Heart left ventricle (tissue), 16 donors: ENCODE measurements around the gene APEX1. TPM values are rescaled to one million over a fixed set of nuclear protein-coding genes. Genes with fewer than 3 reads are reported as not detected.
"Not testable (repeated sequence)": the region's sequence is repeated elsewhere in the genome, so short reads cannot be mapped to it uniquely, and the experiment has no call there.

ENCODE experiments used
- ATAC-seq, 4 donors: fragments of 200-7000 bp; cut with Tn5 transposase; one replicate each; pipeline ENCODE4 v1.9.1; 2020 to 2022; ENCODE audit warnings: moderate library complexity in 4 of 4, mild to moderate bottlenecking in 3 of 4, moderate number of reproducible peaks in 1 of 4
- DNase-seq, 5 donors: peaks; one replicate each; pipeline ENCODE4 v3.0.0-alpha.2; 2020
- H3K27ac ChIP-seq, 12 donors: fragments of 200-600 bp; sonication (generic) in 4 of 12; one replicate each; pipeline versions ENCODE4 v1.5.0 to v1.8.0; 2016 to 2022; ENCODE audit warnings: mild to moderate bottlenecking in 2 of 12
- H3K27me3 ChIP-seq, 9 donors: fragments of 200-600 bp; sonication (generic) in 2 of 9; one replicate each; pipeline versions ENCODE4 v1.5.1 to v1.8.0; 2016 to 2022; ENCODE audit warnings: mild to moderate bottlenecking in 3 of 9
- H3K36me3 ChIP-seq, 9 donors: fragments of 200-600 bp; sonication (generic) in 2 of 9; one replicate each; pipeline versions ENCODE4 v1.5.0 to v1.8.0; 2018 to 2022; ENCODE audit warnings: mild to moderate bottlenecking in 2 of 9
- H3K4me1 ChIP-seq, 12 donors: fragments of 200-600 bp; sonication (generic) in 4 of 12; one replicate each; pipeline versions ENCODE4 v1.5.0 to v1.8.0; 2016 to 2022; ENCODE audit warnings: mild to moderate bottlenecking in 3 of 12
- H3K4me3 ChIP-seq, 12 donors: fragments of 200-600 bp; sonication (generic) in 4 of 12; one replicate each; pipeline versions ENCODE4 v1.5.0 to v1.8.0; 2017 to 2022; ENCODE audit warnings: mild to moderate bottlenecking in 9 of 12, moderate library complexity in 4 of 12
- H3K9me3 ChIP-seq, 12 donors: fragments of 200-600 bp; sonication (generic) in 4 of 12; one replicate each; pipeline versions ENCODE4 v1.5.0 to v1.8.0; 2016 to 2022; ENCODE audit warnings: mild to moderate bottlenecking in 1 of 12
- CTCF ChIP-seq, 12 donors: fragments of 200-600 bp; sonication (generic) in 4 of 12; IDR thresholded peaks; one replicate each; pipeline versions ENCODE4 v1.5.0 to v1.8.0; 2018 to 2022; ENCODE audit warnings: antibody characterized with exemption in 12 of 12, mild to moderate bottlenecking in 5 of 12
- POLR2A ChIP-seq, 2 donors: fragments of 450-650 bp; IDR thresholded peaks; one replicate each; pipeline ENCODE4 v1.6.1; 2017; ENCODE audit warnings: antibody characterized with exemption in 2 of 2, mild to moderate bottlenecking in 2 of 2, moderate library complexity in 2 of 2
- WGBS, 4 donors: extraction: QIAGEN DNeasy Blood & Tissue Kit in 2 of 4; methylation state at CpG; one replicate each; pipeline versions ENCODE4 v1.1.5 to v1.1.7; 2013 to 2018; 5-methylcytosine and 5-hydroxymethylcytosine counted together
- intact Hi-C, 10 donors: fragments of 100-400 bp; cut with DNase I; formaldehyde crosslinking; loops; one replicate each; pipeline versions ENCODE4 v1.11.1 to v1.14.2; 2022
- polyA plus RNA-seq, 2 donors: library from polyadenylated mRNA; stranded (reverse); fragments of 200-250 nt; gene quantifications; one replicate each; pipeline ENCODE4 v1.2.3, GENCODE V29; 2013
- total RNA-seq, 9 donors: library from RNA; depleted of rRNA in 2 of 9; stranded (reverse); fragments of >200 nt in 2 of 9; fragmentation: NEBNext Ultra II Directional in 3 of 9; extraction: Animal tissue kit (Norgen Biotek cat#: 25700) in 3 of 9; gene quantifications; one replicate each; pipeline versions ENCODE4 v1.1.0 to v1.2.4, GENCODE V29; 2016 to 2023
- donor health status: ischemic (EF 13 %, LVEDD 7.1; RV severe dilation, severe dysfunction).
- donor health status: healthy with polysubstance abuse.
- donor health status: DM: no; HTN: yes; CAD: no.
- donor health status: DM: no; HTN: no; CAD: no.
- donor health status: ischemic (EF 25% LVEDD 6.9; RV normal size, moderate dysfunction).
- donor health status: ischemic (EF 25% LVEDD 5.7; RV mildly dilated, moderate dysfunction).
- donor health status: healthy.
- donor health status: DM: yes; HTN: yes; CAD: no.
- donor health status: ischemic (EF 35%, LVEDD 5.7; RV mildly dilated, moderate dysfunction).
- donor health status: nonischemic (EF 11% LVEDD 7.7; RV severe dilation, severe dysfunction).
- donor health status: DM: yes; HTN: yes; CAD: no.
- donor health status: PGD.
- donor health status: ischemic (EF 29% LVEDD 5.4; RV normal size, mild dysfunction).
- donor health status: nonischemic (EF 23%, LVEDD 6.1; RV moderate dilation, normal function).

APEX1 gene
- total and polyA plus RNA-seq, 11 donors: 47.9 to 109 (median 76.4) TPM

GRCh38 chr14:20441461-20441860, 13.6 kb upstream of the APEX1 start:
- TF ChIP-seq POLR2A (IDR thresholded peaks at IDR 0.05) (no peak), CTCF (IDR thresholded peaks at IDR 0.05) (no peak)
- no peak for ATAC-seq
- H3K27me3 ChIP-seq: peaks cover 0 to 6% (median 0%) of the 10 kb centered on the region in 9 donors
- intact Hi-C loops: no loop called here
- WGBS, 4 donors: 86 to 91% (median 88%) methylated on average over 2 of the region's 2 CpGs
- H3K4me1 ChIP-seq: peaks cover 0 to 28% (median 0%) of the 10 kb centered on the region in 12 donors
- H3K9me3 ChIP-seq: no peaks in the 10 kb centered on the region
- H3K4me3 ChIP-seq: no peak overlapping the region
- H3K36me3 ChIP-seq: peaks cover 0 to 16% (median 9%) of the 10 kb centered on the region in 9 donors
- no peak overlapping the region for H3K27ac ChIP-seq
- DNase-seq: no peak

GRCh38 chr14:20443650-20444049, 11.4 kb upstream of the APEX1 start:
- H3K9me3 ChIP-seq, H3K27ac ChIP-seq, intact Hi-C loops, H3K27me3 ChIP-seq, DNase-seq, ATAC-seq, H3K4me3 ChIP-seq: not testable (repeated sequence)
- 85 to 100% (median 92%) methylated on average over 2 to 3 of the region's 4 CpGs for WGBS, 4 donors
- H3K4me1 ChIP-seq: peaks cover 0 to 28% (median 0%) of the 10 kb centered on the region in 12 donors
- peaks cover 0 to 38% (median 31%) of the 10 kb centered on the region in 9 donors for H3K36me3 ChIP-seq

GRCh38 chr14:20446889-20447288, 8.1 kb upstream of the APEX1 start:
- H3K27ac ChIP-seq: no peak overlapping the region
- H3K4me1 ChIP-seq: peaks cover 0 to 13% (median 0%) of the 10 kb centered on the region in 12 donors
- H3K4me3 ChIP-seq: no peak overlapping the region
- H3K27me3 ChIP-seq: no peaks in the 10 kb centered on the region
- DNase-seq (no peak), ATAC-seq (no peak)
- H3K9me3 ChIP-seq: no peaks in the 10 kb centered on the region
- TF ChIP-seq POLR2A (IDR thresholded peaks at IDR 0.05) (no peak), CTCF (IDR thresholded peaks at IDR 0.05) (no peak)
- peaks cover 0 to 70% (median 63%) of the 10 kb centered on the region in 9 donors for H3K36me3 ChIP-seq
- 92 to 97% (median 96%) methylated on average over 5 of the region's 5 CpGs for WGBS, 4 donors
- intact Hi-C loops: no loop called here

GRCh38 chr14:20452831-20453230, 2.2 kb upstream of the APEX1 start:
- ATAC-seq, H3K27me3 ChIP-seq, DNase-seq, H3K27ac ChIP-seq, H3K4me3 ChIP-seq, H3K9me3 ChIP-seq: not testable (repeated sequence)
- intact Hi-C loops: loop anchor here in 7 of 10 donors (5.0 to 10.0 kb wide), 8 partner anchors 36 to 232 kb away; partner anchors contain the start of genes CCNB1IP1 (in 2 of the 7), PARP2 (in 2 of the 7), ANG (in 1 of the 7) and RNASE4 (in 1 of the 7)
- H3K36me3 ChIP-seq: peaks cover 0 to 73% (median 63%) of the 10 kb centered on the region in 9 donors
- peaks cover 0 to 34% (median 21%) of the 10 kb centered on the region in 12 donors for H3K4me1 ChIP-seq
- WGBS, 4 donors: 93 to 95% (median 93%) methylated on average over 8 of the region's 8 CpGs

- peaks cover 0 to 62% (median 35%) of the 10 kb centered on the region in 12 donors for H3K4me1 ChIP-seq
- intact Hi-C loops: loop anchor here (1.0 to 10.0 kb wide), 13 partner anchors 42 to 229 kb away; partner anchors contain the start of genes PARP2 (in 6 of the 10), TEP1 (in 5 of the 10), RNASE4 (in 2 of the 10) and ANG (in 1 of the 10)
Observed at GRCh38 chr14:20455355-20456300, 602 bp downstream of the APEX1 start.

More at GRCh38 chr14:20455355-20456300, 602 bp downstream of the APEX1 start:
- TF ChIP-seq CTCF (IDR thresholded peaks at IDR 0.05) (no peak), POLR2A (IDR thresholded peaks at IDR 0.05) (no peak)
- Histone ChIP-seq H3K9me3 (no peaks in the 10 kb centered on the region), H3K36me3 (peaks cover 0 to 67% (median 58%) of the 10 kb centered on the region in 9 donors), H3K4me3 (peak overlapping the region; percentile 71 to 92 (median 81)), H3K27me3 (no peaks in the 10 kb centered on the region), H3K27ac (peak overlapping the region; percentile 88 to 98 (median 93))
- ATAC-seq: peak; percentile 19 to 66 (median 61)
- WGBS, 4 donors: 1 to 2% (median 1%) methylated on average over 39 of the region's 39 CpGs
- peak in 1 of 5 donors; percentile 58 for DNase-seq
